HCT116 (cell line): Measurements from ENCODE around the gene ERN1.

ENCODE experiments used
- CEBPB ChIP-seq: IDR thresholded peaks from 2 replicates; pipeline ENCODE4 v1.6.1; 2012; ENCODE audit warnings: low read depth
- ELF1 ChIP-seq: IDR thresholded peaks from 2 replicates; pipeline ENCODE4 v1.6.1; 2012; ENCODE audit warnings: low read depth, borderline replicate concordance
- EZH2phosphoT487 ChIP-seq: fragments of 200-600 bp; IDR thresholded peaks from 2 replicates; pipeline ENCODE4 v1.6.1; 2018; ENCODE audit warnings: antibody characterized with exemption, borderline replicate concordance
- FOSL1 ChIP-seq: IDR thresholded peaks from 2 replicates; pipeline ENCODE4 v1.6.1; 2012; ENCODE audit warnings: low read depth
- JUND ChIP-seq: IDR thresholded peaks from 2 replicates; pipeline ENCODE4 v1.6.1; 2012
- POLR2A ChIP-seq: IDR thresholded peaks from 2 replicates; pipeline ENCODE4 v1.7.0; 2011; ENCODE audit warnings: borderline replicate concordance; ENCODE audit not compliant: insufficient read depth, insufficient read length; ENCODE audit errors: extremely low read depth
- SIN3A ChIP-seq: IDR thresholded peaks from 2 replicates; pipeline ENCODE4 v1.6.1; 2012; ENCODE audit warnings: low read depth
- SP1 ChIP-seq: IDR thresholded peaks from 2 replicates; pipeline ENCODE4 v1.6.1; 2012; ENCODE audit warnings: low read depth
- TCF7L2 ChIP-seq: IDR thresholded peaks from 2 replicates; pipeline ENCODE4 v1.7.0; 2011; ENCODE audit warnings: borderline replicate concordance, inconsistent platforms; ENCODE audit not compliant: insufficient read depth, insufficient read length; ENCODE audit errors: extremely low read depth
- ZNF274 ChIP-seq: fragments of 200-500 bp; sonication (Bioruptor generic); IDR thresholded peaks from 2 replicates; pipeline ENCODE4 v1.6.1; 2014; ENCODE audit warnings: mild to moderate bottlenecking, low read depth, low read length, inconsistent platforms
- TF ChIP-seq, protein P1 (sequence below): IDR thresholded peaks from 2 replicates; pipeline ENCODE4 v1.6.1; 2012; ENCODE audit warnings: low read depth
- TF ChIP-seq, protein P2 (sequence below), 3 experiments: fragments of 200-600 bp in 1 of 3; sonication (generic) in 1 of 3; IDR thresholded peaks in 2 of 3; conservative IDR thresholded peaks in 1 of 3; 2 replicates each; pipeline ENCODE4 v1.5.1; 2012 to 2017; ENCODE audit warnings: low read depth in 2 of 3, low read length in 2 of 3, antibody characterized with exemption in 1 of 3, borderline replicate concordance in 1 of 3, control low read depth in 1 of 3, mild to moderate bottlenecking in 1 of 3, mixed read lengths in 1 of 3, mixed run types in 1 of 3, moderate library complexity in 1 of 3; ENCODE audit not compliant: insufficient read depth in 1 of 3
- TF ChIP-seq, protein P3 (sequence below): IDR thresholded peaks from 2 replicates; pipeline ENCODE4 v1.6.1; 2012
- TF ChIP-seq, protein P4 (sequence below): IDR thresholded peaks from 2 replicates; pipeline ENCODE4 v1.6.1; 2012

DNA sequence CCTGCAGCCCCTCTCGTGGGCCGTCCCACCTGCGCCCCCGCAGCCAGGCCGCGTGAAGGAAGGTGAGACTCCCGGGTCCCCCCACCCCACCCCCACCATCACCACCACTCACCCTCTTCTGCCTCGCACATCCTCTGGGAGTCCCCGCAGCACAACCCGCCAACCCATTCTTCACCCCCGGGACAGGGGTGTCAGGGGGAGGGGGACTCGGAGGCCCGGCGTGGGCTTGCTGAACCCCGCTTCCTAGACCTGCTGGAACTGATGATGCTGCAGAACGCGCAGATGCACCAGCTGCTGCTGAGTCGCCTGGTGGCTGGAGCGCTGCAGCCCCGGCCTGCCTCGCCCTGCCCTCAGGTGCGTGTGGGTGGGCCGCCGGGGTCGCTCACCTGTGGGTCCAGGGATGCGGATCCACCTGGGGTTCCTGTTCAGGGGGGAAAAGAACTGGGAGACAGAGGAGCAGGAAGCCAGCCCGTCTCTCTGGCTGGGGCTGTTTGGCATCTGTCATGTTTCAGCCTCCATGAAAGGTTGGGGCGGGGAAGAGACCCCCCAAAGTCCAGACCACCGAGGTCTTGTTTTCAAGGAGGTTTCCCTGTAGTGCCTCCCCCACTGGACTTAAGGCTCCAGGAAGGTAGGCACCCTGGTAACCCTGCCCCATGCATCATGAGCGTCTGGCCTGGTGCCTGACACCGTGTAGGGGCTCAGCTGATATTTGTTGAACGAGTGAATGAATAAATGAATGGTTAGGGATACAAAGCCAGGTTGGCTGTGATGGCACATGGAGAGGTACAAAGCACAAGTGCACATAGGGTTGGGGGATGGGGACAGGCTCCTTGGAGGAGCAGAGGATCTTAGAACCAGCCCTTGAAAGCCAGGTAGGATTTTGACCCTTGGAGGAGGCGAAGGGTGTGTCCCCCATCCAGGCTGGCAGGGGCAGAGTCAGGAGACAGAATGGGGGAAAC lies 130.9 kb downstream of the ERN1 start:
- no peak for TF ChIP-seq POLR2A
- TF ChIP-seq, protein P1, sequence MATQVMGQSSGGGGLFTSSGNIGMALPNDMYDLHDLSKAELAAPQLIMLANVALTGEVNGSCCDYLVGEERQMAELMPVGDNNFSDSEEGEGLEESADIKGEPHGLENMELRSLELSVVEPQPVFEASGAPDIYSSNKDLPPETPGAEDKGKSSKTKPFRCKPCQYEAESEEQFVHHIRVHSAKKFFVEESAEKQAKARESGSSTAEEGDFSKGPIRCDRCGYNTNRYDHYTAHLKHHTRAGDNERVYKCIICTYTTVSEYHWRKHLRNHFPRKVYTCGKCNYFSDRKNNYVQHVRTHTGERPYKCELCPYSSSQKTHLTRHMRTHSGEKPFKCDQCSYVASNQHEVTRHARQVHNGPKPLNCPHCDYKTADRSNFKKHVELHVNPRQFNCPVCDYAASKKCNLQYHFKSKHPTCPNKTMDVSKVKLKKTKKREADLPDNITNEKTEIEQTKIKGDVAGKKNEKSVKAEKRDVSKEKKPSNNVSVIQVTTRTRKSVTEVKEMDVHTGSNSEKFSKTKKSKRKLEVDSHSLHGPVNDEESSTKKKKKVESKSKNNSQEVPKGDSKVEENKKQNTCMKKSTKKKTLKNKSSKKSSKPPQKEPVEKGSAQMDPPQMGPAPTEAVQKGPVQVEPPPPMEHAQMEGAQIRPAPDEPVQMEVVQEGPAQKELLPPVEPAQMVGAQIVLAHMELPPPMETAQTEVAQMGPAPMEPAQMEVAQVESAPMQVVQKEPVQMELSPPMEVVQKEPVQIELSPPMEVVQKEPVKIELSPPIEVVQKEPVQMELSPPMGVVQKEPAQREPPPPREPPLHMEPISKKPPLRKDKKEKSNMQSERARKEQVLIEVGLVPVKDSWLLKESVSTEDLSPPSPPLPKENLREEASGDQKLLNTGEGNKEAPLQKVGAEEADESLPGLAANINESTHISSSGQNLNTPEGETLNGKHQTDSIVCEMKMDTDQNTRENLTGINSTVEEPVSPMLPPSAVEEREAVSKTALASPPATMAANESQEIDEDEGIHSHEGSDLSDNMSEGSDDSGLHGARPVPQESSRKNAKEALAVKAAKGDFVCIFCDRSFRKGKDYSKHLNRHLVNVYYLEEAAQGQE = no peak
- no peak for TF ChIP-seq JUND
- TF ChIP-seq EZH2phosphoT487 = no peak
- TF ChIP-seq, protein P2, sequence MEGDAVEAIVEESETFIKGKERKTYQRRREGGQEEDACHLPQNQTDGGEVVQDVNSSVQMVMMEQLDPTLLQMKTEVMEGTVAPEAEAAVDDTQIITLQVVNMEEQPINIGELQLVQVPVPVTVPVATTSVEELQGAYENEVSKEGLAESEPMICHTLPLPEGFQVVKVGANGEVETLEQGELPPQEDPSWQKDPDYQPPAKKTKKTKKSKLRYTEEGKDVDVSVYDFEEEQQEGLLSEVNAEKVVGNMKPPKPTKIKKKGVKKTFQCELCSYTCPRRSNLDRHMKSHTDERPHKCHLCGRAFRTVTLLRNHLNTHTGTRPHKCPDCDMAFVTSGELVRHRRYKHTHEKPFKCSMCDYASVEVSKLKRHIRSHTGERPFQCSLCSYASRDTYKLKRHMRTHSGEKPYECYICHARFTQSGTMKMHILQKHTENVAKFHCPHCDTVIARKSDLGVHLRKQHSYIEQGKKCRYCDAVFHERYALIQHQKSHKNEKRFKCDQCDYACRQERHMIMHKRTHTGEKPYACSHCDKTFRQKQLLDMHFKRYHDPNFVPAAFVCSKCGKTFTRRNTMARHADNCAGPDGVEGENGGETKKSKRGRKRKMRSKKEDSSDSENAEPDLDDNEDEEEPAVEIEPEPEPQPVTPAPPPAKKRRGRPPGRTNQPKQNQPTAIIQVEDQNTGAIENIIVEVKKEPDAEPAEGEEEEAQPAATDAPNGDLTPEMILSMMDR (IDR thresholded peaks at IDR 0.05 in 2 of 3, conservative IDR thresholded peaks at IDR 0.05 in 1 of 3; ENCODE audit: borderline replicate concordance in 1 of 3, insufficient read depth in 1 of 3, low read depth in 2 of 3, low read length in 2 of 3) = no peak
- TF ChIP-seq, protein P3, sequence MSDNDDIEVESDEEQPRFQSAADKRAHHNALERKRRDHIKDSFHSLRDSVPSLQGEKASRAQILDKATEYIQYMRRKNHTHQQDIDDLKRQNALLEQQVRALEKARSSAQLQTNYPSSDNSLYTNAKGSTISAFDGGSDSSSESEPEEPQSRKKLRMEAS = no peak
- no peak for TF ChIP-seq ELF1
- TF ChIP-seq TCF7L2 = no peak
- TF ChIP-seq, protein P4, sequence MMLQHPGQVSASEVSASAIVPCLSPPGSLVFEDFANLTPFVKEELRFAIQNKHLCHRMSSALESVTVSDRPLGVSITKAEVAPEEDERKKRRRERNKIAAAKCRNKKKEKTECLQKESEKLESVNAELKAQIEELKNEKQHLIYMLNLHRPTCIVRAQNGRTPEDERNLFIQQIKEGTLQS = no peak
- TF ChIP-seq SIN3A = no peak
- TF ChIP-seq ZNF274 = no peak
- TF ChIP-seq FOSL1 = no peak
- no peak for TF ChIP-seq SP1
- no peak for TF ChIP-seq CEBPB
